ENCODE measurements around the gene CIAO2B.

DNA sequence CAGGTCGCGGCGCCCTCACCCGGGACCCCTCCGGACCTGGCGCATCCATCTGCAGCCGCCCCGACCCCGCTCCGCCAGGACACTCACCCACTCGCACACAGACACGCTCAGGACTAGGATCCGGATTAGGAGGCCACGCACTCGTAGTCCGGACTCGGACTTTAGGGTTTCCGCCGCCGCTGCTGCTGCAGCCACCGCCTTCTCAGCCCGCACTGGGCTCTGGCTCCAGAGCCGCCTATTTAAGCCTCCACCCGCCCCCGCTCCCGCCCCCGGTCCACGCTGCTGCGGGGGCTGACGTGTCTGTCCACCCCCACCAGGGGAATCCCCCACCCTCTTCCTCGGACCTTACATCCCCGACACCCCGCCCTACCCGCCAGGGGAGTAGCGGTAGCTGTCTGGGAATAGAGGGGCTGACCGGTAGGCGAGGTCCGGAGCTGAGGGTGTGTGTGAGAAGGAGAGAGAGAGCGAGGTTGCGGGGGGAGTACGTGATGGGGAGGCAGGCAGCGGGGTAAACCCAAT is 8.8 kb downstream of the CIAO2B start, which contains the start of gene RRAD:
- TF ChIP-seq, protein P1, sequence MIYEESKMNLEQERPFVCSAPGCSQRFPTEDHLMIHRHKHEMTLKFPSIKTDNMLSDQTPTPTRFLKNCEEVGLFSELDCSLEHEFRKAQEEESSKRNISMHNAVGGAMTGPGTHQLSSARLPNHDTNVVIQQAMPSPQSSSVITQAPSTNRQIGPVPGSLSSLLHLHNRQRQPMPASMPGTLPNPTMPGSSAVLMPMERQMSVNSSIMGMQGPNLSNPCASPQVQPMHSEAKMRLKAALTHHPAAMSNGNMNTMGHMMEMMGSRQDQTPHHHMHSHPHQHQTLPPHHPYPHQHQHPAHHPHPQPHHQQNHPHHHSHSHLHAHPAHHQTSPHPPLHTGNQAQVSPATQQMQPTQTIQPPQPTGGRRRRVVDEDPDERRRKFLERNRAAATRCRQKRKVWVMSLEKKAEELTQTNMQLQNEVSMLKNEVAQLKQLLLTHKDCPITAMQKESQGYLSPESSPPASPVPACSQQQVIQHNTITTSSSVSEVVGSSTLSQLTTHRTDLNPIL (CRISPR knock-in tag; IDR thresholded peaks at IDR 0.05; ENCODE audit: low read depth): no peak
- TF ChIP-seq TCF4 (CRISPR knock-in tag; IDR thresholded peaks at IDR 0.05; ENCODE audit: borderline replicate concordance) (no peak), ZFP30 (CRISPR knock-in tag; IDR thresholded peaks at IDR 0.05) (no peak), ARNTL (CRISPR knock-in tag; IDR thresholded peaks at IDR 0.05; ENCODE audit: borderline replicate concordance, low read depth) (no peak), OSR1 (CRISPR knock-in tag; IDR thresholded peaks at IDR 0.05) (no peak), RARB (CRISPR knock-in tag; IDR thresholded peaks at IDR 0.05) (no peak), ZFP3 (CRISPR knock-in tag; IDR thresholded peaks at IDR 0.05) (no peak), ZNF70 (CRISPR knock-in tag; IDR thresholded peaks at IDR 0.05) (no peak), ZNF565 (CRISPR knock-in tag; conservative IDR thresholded peaks at IDR 0.05; ENCODE audit: low read depth) (no peak)
- TF ChIP-seq, protein P2, sequence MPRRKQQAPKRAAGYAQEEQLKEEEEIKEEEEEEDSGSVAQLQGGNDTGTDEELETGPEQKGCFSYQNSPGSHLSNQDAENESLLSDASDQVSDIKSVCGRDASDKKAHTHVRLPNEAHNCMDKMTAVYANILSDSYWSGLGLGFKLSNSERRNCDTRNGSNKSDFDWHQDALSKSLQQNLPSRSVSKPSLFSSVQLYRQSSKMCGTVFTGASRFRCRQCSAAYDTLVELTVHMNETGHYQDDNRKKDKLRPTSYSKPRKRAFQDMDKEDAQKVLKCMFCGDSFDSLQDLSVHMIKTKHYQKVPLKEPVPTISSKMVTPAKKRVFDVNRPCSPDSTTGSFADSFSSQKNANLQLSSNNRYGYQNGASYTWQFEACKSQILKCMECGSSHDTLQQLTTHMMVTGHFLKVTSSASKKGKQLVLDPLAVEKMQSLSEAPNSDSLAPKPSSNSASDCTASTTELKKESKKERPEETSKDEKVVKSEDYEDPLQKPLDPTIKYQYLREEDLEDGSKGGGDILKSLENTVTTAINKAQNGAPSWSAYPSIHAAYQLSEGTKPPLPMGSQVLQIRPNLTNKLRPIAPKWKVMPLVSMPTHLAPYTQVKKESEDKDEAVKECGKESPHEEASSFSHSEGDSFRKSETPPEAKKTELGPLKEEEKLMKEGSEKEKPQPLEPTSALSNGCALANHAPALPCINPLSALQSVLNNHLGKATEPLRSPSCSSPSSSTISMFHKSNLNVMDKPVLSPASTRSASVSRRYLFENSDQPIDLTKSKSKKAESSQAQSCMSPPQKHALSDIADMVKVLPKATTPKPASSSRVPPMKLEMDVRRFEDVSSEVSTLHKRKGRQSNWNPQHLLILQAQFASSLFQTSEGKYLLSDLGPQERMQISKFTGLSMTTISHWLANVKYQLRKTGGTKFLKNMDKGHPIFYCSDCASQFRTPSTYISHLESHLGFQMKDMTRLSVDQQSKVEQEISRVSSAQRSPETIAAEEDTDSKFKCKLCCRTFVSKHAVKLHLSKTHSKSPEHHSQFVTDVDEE (CRISPR knock-in tag; IDR thresholded peaks at IDR 0.05): no peak
- TF ChIP-seq, protein P3, sequence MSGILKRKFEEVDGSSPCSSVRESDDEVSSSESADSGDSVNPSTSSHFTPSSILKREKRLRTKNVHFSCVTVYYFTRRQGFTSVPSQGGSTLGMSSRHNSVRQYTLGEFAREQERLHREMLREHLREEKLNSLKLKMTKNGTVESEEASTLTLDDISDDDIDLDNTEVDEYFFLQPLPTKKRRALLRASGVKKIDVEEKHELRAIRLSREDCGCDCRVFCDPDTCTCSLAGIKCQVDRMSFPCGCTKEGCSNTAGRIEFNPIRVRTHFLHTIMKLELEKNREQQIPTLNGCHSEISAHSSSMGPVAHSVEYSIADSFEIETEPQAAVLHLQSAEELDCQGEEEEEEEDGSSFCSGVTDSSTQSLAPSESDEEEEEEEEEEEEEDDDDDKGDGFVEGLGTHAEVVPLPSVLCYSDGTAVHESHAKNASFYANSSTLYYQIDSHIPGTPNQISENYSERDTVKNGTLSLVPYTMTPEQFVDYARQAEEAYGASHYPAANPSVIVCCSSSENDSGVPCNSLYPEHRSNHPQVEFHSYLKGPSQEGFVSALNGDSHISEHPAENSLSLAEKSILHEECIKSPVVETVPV (CRISPR knock-in tag; IDR thresholded peaks at IDR 0.05): no peak
